Gastrocnemius medialis (tissue), 4 donors: ENCODE measurements around the gene EPHA8.

Source experiments
- POLR2A ChIP-seq, 2 donors: fragments of 450-650 bp; IDR thresholded peaks; one replicate each; pipeline ENCODE4 v1.6.1; 2017; ENCODE audit warnings: antibody characterized with exemption in 2 of 2, mild to moderate bottlenecking in 2 of 2, moderate library complexity in 2 of 2
- TF ChIP-seq, protein P1 (sequence below), 5 experiments: fragments of 450-650 bp in 3 of 5; fragments of 200-600 bp in 2 of 5; sonication (generic) in 2 of 5; IDR thresholded peaks in 4 of 5; conservative IDR thresholded peaks in 1 of 5; 1 replicate in 4 of 5; 2 replicates in 1 of 5; pipeline ENCODE4 v1.5.1; 2016 to 2019; ENCODE audit warnings: antibody characterized with exemption in 5 of 5, mild to moderate bottlenecking in 3 of 5, moderate library complexity in 3 of 5

DNA sequence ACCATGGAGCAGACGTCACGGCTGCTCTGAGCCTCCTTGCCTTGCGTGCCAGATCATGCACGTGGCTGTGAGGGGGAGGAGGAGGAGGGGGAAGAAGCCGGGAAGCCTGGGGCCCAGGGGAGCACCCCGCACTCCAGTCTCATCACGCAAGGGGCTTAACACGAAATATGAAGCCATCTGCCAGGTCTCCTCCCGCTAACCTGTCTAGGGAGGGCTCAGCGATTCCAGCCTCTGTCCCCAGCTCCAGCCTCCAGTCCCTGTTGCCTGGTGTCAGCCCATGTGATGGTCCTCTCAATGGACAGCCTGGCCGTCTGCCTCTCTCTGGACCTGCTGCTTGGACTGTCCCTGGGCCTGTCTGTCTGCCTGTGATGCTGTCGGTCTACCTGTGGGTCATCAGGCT lies 50.7 kb downstream of the EPHA8 start:
- no peak for TF ChIP-seq POLR2A (IDR thresholded peaks at IDR 0.05)
- TF ChIP-seq, protein P1, sequence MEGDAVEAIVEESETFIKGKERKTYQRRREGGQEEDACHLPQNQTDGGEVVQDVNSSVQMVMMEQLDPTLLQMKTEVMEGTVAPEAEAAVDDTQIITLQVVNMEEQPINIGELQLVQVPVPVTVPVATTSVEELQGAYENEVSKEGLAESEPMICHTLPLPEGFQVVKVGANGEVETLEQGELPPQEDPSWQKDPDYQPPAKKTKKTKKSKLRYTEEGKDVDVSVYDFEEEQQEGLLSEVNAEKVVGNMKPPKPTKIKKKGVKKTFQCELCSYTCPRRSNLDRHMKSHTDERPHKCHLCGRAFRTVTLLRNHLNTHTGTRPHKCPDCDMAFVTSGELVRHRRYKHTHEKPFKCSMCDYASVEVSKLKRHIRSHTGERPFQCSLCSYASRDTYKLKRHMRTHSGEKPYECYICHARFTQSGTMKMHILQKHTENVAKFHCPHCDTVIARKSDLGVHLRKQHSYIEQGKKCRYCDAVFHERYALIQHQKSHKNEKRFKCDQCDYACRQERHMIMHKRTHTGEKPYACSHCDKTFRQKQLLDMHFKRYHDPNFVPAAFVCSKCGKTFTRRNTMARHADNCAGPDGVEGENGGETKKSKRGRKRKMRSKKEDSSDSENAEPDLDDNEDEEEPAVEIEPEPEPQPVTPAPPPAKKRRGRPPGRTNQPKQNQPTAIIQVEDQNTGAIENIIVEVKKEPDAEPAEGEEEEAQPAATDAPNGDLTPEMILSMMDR (IDR thresholded peaks at IDR 0.05 in 4 of 5, conservative IDR thresholded peaks at IDR 0.05 in 1 of 5) = no peak
